Endometrial microvascular endothelial cells (primary cell): ENCODE data around the gene ACOT7. TPM values are rescaled to one million over a fixed set of nuclear protein-coding genes. Genes with fewer than 3 reads are reported as not detected.
"Not testable (repeated sequence)": the region's sequence is repeated elsewhere in the genome, so short reads cannot be mapped to it uniquely, and the experiment has no call there.

ENCODE experiments used
- in situ Hi-C: cut with HindIII; loops from 2 replicates; pipeline ENCODE4 v1.10.0; 2017; ENCODE audit warnings: low sequenced_read_pairs, low pct_unique_long_range_greater_than_20kb; ENCODE audit errors: inconsistent ontology term
- total RNA-seq: library from RNA; depleted of rRNA; stranded (reverse); fragments of >200 nt; gene quantifications from one replicate; pipeline ENCODE4 v1.2.3, GENCODE V29; 2015; ENCODE audit errors: inconsistent ontology term

Gene ACOT7
- total RNA-seq, 1 donor from 2014 or later = 101 TPM

DNA sequence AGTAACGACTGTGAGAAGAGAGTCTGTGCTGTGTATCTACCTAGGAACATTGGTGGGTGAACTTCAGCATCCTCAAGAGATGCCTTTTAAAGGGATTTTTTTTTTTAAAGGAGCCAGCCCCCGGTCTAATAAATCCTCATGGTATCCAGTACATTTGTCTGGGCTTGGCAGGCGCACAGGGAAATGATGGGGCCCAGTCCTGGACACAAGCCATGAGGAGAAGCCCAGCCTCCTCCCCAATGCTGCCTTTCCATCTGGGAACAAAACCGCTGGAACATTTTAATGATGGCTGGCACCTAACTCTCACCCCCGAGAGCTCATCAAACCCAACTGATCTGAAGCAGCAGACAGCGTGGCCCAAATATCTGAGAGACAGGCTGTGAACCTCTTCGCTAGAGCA, 64.2 kb downstream of the ACOT7 start:
- in situ Hi-C loops = no loop called here

DNA sequence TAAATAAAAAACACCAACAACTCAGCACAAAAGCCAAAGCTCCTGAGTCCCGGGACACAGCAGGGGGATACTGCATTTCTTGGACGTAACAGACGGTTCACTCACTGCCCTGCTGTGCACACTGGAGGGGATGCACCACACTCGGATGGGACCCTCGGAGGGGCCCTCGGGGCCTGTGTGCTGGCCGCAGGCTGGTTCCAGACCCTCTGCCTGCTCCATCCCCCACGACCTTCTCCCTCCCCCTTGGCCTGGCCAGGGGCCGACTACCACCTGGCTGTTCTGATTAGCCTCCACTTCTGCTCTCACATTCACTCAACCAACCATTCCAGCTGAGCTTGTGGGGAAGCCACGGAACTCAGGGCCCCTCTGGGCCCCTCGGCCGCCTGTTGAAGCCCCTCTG, 64.9 kb downstream of the ACOT7 start:
- in situ Hi-C loops = no loop called here

- in situ Hi-C loops = no loop called here
Measured at GRCh38 chr1:6328091-6328490, 65.5 kb downstream of the ACOT7 start.

GRCh38 chr1:6325482-6325881, 68.1 kb downstream of the ACOT7 start:
- in situ Hi-C loops = no loop called here

- in situ Hi-C loops = no loop called here
Measured at GRCh38 chr1:6322161-6322560, 71.4 kb downstream of the ACOT7 start.

GRCh38 chr1:6321205-6321604, 72.4 kb downstream of the ACOT7 start:
- in situ Hi-C loops = no loop called here

- in situ Hi-C loops = no loop called here
Measured at GRCh38 chr1:6317098-6317760, 76.3 kb downstream of the ACOT7 start.

DNA sequence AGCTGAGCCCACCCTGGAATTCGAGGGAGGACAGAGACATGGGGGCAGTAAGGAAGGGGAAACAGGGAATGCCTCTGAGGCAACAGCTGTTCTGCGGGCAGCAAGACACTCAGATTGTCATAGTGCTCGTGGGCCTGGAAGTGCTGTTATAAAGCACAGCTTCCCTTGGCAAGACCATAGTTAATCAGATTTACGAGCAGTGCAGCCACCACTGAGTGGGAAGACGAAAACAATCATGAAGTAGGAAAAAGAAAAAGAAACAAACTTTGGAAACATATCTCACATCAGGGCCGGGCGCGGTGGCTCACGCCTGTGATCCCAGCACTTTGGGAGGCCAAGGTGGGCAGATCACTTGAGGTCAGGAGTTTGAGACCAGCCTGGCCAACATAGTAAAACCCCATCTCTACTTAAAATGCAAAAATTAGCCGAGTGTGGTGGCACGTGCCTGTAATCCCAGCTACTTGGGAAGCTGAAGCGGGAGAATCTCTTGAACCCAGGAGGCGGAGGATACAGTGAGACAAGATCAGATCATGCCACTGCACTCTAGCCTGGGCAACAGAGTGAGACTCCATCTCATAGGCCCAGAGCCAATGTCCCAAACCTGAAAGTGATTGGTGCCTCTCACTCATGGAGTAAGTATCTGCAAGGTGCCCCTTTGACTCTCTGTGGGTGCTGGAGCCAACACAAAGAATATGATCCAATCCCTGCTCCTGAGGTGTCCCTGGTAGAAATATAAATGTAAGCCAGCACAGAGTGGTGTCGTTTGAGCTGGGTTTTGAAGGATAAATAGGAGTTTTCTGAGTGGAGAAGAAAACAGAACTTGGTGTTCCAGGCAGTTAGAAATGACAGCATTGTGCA, 77.1 kb downstream of the ACOT7 start:
- in situ Hi-C loops = no loop called here

DNA sequence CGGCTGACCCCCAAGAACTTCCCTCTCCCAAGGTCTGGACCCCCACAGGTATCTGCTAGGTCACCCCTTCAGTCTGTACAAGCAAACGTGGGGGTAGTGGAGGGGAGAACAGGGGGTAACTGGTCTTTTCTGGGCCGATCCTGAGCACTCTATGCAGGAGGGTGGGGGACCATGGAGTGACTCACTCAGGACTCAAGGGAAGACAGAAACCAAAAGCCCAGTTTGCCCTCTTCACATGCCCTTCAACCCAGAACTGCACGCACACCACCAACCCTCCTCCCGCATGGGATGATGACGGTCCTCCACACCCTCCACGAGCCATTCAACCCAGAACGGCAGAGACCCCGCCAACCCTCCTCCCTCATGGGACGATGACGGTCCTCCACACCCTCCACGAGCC, 79.1 kb downstream of the ACOT7 start:
- in situ Hi-C loops = no loop called here

DNA sequence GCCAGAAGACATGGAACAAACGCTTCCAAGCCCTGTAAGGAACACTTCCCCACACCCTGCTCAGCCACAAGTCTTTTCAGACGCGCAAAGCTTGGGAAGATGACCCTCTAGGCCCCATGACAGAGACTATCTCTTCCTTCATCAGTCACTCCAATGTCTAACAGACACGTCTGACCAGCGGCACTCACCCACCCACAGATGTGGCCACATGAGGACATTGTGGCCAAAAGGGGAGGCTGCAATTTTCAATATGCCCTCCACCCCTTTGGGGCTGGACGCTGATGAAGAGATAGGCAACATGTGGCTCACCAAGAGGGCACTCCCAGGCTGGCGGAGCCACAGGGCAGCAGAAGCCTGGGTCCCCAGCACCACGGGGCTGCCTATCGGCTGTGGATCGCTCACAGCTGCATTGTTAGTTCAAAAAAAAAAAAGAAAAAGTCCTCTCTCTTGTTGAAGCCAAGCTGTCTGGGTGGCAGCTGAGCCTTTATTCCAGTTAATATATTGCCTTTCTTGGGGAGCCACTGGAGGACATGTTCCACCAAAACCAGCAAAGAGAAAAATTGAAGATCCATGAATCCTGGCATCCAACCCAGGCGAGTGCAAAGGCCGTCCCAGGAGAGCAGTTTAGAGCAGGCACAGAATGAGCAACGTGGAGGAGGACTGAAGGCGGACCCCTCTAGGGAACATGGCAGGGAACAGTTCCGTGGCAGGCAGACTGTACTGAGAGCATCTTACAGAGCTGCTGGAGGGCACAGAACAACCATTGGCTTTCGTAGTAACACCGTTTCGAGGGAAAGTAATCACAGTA, 80.0 kb downstream of the ACOT7 start:
- in situ Hi-C loops = no loop called here

GRCh38 chr1:6310116-6310848, 83.3 kb downstream of the ACOT7 start:
- in situ Hi-C loops = no loop called here

- in situ Hi-C loops = no loop called here
Measured at GRCh38 chr1:6309564-6309963, 84.0 kb downstream of the ACOT7 start.

DNA sequence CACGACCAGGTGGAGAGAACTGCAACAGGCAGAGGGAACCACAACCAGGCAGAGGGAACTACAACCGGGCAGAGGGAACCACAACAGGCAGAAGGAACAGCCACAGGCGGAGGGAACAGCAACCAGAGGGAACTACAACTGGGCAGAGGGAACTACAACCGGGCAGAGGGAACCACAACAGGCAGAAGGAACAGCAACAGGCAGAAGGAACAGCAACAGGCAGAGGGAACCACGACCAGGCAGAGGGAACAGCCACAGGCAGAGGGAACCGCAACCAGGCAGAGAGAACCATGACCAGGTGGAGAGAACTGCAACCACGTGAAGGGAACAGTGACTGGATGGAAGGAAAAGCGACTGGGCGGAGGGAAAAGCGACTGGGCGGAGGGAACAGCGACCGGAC, 85.1 kb downstream of the ACOT7 start:
- in situ Hi-C loops = no loop called here

GRCh38 chr1:6307682-6308081, 85.9 kb downstream of the ACOT7 start:
- in situ Hi-C loops = not testable (repeated sequence)

DNA sequence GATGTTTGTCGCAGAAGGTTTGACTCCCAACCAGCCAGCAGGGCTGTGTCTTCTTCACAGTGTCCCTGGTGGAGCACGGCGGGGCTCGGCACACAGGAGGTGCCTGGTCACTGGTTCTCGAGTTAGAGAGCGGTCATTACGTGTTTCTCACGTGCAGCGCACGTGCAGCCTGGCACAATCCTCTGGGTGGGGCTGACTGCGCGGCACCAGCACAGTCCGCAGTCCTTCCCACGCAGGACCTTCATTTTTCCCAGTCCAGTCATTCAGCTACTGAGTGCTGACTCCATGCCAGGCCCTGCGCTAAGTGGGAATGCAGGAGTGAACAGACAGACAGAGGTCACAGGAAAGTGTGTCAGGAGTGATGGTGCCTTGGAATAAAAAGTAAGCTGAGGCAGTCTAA, 86.5 kb downstream of the ACOT7 start:
- in situ Hi-C loops = no loop called here

DNA sequence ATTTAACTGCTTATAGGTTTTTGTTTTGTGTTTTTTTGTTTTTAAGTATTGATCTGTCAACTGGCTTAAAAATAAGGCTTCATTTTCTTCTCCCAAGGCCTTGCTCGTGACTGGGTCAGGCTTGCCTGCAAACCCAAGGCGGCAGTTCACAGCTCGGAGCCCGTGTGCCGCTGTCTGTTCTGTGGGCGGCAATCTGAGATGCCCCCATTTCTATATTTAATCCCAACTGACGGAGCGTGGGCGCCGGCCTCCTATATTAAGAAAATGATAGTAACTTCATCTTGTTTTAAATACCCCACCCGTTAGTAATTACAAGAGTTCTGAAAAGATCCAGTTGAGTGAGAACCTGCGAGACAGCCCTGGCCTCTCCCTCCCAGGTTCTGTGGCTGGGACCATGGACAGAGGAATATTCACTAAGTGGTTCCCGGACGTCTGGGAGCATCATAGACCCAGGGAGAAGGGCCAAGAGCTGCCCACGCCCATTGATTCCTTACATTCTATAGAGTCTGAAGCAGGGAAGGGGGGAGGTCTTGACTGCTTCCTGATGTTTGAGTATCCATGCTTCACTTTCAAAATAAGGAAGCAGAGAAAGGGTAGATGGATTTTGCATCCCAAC, 90.1 kb downstream of the ACOT7 start:
- in situ Hi-C loops = no loop called here

DNA sequence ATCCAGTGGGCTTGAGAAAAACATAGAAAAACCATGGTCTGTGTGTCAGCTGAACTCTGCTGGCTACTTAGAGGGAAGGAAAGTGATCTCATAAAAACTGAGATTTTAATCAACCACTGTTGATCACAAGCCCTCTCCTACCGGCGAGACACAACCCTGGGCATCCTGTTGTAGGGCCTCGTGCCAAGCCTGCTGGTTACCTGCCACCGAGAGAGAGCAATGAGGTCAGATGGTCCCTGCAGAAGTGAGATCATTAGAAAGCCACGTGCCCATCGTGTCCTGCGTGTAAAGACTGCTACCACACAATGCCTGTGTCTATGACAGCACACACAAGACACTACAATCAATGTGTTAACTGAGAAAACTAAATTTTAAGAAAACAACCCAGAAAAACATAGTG, 91.0 kb downstream of the ACOT7 start:
- in situ Hi-C loops = no loop called here

DNA sequence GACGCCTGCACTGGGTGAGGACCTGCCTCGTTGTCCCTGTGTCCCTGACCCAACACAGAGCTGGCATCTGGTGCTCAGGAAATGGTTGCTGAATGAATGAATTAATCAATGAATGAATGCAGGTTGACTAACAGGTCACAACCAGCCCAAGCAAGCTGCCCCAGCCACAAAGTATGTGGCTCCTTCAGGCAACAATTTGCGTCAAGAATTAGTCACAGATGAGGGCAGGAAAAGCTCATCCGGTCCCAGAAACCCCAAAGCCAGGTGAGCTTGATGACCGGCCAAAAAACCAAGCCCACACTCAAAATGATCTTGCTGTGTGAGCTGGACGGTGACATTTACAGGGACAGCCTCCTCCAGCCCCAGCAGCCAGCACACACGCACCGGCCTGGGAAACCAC, 92.0 kb downstream of the ACOT7 start:
- in situ Hi-C loops = no loop called here
